ENCODE measurements around the gene TPX2.

TPX2 gene

DNA sequence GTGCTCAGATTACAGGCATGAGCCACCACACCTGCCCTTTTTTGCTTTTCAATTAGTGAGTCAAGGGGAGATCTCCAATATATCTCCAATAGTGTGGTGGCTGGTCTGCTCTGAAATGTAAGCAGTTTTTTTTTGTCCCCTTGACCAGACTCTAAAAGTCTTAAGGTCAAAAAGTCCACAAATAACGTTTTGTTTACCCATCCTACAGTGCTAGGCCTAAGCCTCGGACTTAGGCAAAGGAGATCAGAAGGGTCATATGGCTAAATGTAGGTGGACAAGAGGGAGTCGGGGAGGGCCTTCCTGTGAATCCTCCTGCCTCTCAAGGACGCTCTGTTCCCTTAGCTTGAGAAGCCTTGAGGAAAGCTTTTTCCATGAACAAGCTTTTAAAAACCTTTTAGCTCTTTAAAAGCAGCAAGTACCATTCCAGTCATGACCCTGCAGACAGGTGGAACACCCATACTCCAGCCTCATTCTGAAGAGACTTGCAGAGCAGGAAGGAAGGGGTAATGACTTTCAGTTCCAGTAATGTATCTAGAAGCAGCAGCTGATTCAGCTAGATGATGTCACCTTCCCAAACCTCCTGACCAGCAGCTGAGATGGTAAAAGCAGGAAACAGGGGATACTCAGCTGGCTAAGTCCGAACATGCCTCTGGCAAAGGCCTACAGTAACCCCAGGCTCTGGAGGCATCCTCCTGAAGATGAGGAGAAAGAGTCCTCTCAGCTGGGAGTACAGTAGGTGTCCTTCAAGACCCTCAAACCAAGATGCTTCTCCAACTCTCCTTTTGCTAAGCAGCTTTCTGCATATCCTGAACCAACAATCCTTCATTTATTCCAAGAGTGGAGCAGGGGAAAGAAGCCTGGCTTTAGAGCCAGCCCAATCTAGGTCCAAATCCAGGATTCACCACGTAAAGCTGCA is 40.0 kb upstream of the TPX2 start (continued):
- TF ChIP-seq, protein P1, sequence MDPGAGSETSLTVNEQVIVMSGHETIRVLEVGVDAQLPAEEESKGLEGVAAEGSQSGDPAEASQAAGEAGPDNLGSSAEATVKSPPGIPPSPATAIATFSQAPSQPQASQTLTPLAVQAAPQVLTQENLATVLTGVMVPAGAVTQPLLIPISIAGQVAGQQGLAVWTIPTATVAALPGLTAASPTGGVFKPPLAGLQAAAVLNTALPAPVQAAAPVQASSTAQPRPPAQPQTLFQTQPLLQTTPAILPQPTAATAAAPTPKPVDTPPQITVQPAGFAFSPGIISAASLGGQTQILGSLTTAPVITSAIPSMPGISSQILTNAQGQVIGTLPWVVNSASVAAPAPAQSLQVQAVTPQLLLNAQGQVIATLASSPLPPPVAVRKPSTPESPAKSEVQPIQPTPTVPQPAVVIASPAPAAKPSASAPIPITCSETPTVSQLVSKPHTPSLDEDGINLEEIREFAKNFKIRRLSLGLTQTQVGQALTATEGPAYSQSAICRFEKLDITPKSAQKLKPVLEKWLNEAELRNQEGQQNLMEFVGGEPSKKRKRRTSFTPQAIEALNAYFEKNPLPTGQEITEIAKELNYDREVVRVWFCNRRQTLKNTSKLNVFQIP (CRISPR knock-in tag; IDR thresholded peaks at IDR 0.05; ENCODE audit: borderline replicate concordance, low read depth): no peak
- TF ChIP-seq PPARA (CRISPR knock-in tag; IDR thresholded peaks at IDR 0.05; ENCODE audit: borderline replicate concordance): no peak
- no peak for TF ChIP-seq RARB (CRISPR knock-in tag; IDR thresholded peaks at IDR 0.05)
- TF ChIP-seq GLIS3 (CRISPR knock-in tag; IDR thresholded peaks at IDR 0.05): no peak
- TF ChIP-seq OSR1 (CRISPR knock-in tag; IDR thresholded peaks at IDR 0.05): no peak
- 0 out of 2 replicates have a peak, but pooled peaks have one; percentile 42 for TF ChIP-seq CSDC2 (CRISPR knock-in tag; IDR thresholded peaks at IDR 0.05)
- TF ChIP-seq ARNTL (CRISPR knock-in tag; IDR thresholded peaks at IDR 0.05; ENCODE audit: borderline replicate concordance, low read depth): no peak
- no peak for TF ChIP-seq ZFP30 (CRISPR knock-in tag; IDR thresholded peaks at IDR 0.05)

DNA sequence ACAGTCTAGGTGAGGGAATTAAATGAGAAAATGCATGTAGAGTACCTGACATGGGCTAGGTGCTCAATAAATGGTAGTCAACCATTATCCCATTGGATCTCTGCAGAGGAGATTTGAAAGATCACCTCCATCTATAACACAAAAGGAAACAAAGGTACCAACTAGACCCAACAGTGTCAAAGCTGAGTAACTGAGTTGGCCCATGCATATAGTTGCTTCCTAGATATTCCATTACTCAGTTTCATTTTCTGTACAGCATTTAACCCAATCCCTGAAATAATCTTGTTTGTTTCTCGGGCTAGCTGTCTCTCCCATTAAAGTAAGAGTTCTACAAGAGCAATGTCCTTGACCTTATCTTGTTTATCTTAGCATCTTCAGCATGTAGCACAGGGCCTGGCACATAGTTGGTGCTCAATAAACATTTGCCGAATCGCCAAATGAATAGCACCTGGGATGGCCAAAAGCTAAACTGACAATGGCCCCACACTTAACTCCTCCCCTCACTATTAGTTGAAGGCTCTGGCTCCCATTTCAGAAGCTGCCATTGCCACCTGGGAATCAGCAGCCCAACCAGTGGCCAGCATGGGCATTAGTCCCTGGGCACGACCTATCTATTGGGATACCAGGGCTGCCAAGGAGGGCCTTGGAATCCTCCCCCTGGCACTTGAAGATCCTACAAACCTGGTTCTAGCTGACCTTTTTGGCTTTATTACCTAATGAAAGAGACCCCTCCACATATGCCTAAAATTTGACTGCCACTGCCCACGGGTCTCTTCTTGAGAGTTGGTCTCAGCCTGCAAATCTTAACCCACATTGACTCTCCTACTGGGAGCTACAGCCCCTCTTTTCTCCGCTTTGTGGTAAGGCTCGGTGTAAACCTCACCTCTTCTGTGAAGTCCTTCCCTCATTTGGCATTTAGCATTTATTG is 39.0 kb upstream of the TPX2 start:
- TF ChIP-seq ZNF70 (CRISPR knock-in tag; IDR thresholded peaks at IDR 0.05): no peak
- ATAC-seq: no peak

DNA sequence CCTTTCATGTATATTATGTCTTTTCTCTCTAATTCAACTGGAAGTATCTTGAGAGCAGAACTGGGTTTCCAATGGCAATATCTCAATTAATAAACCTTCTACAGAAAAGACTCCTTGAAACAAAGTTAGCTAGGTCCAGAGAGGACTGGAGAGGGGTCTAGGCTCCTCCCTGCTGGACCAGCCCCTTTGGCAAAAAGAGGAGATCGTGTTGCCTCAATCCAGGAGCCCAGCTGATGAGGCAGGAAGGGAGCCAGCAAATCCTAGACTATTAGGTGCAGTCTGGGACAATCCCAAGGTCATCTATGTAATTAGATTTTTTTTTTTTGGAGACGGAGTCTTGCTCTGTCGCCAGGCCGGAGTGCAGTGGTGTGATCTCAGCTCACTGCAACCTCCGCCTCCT is 38.3 kb upstream of the TPX2 start:
- no peak for TF ChIP-seq ZFP3 (CRISPR knock-in tag; IDR thresholded peaks at IDR 0.05)
- ATAC-seq: no peak

DNA sequence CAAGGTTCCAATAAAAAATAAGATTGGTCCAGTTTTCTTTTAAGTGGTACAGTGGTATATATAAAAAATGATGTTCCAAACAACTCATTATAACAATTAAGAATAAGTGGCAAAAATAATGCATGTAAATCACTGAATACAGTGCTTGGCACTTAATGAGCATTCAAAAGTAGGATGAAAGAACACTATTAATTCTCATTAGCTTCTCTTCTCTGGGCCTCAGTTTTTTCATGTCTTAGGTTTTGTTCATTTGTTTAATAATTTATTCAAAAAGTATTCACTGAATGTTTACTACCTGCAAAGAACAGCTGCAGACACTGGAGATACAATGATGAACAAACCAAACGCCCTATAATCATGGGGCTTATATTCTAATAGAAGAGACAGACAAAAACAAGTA is 37.5 kb upstream of the TPX2 start:
- ATAC-seq: no peak
- TF ChIP-seq BACH2 (CRISPR knock-in tag; IDR thresholded peaks at IDR 0.05; ENCODE audit: borderline replicate concordance) (no peak), ZNF70 (CRISPR knock-in tag; IDR thresholded peaks at IDR 0.05) (no peak), OSR1 (CRISPR knock-in tag; IDR thresholded peaks at IDR 0.05) (no peak), ZFP3 (CRISPR knock-in tag; IDR thresholded peaks at IDR 0.05) (no peak), ZNF565 (CRISPR knock-in tag; conservative IDR thresholded peaks at IDR 0.05; ENCODE audit: low read depth) (no peak), ARNTL (CRISPR knock-in tag; IDR thresholded peaks at IDR 0.05; ENCODE audit: borderline replicate concordance, low read depth) (no peak), TCF4 (CRISPR knock-in tag; IDR thresholded peaks at IDR 0.05; ENCODE audit: borderline replicate concordance) (no peak), CSDC2 (CRISPR knock-in tag; IDR thresholded peaks at IDR 0.05) (no peak), ESRRG (CRISPR knock-in tag; IDR thresholded peaks at IDR 0.05) (no peak), ZFP30 (CRISPR knock-in tag; IDR thresholded peaks at IDR 0.05) (no peak), ISL1 (CRISPR knock-in tag; IDR thresholded peaks at IDR 0.05) (no peak), SNAI2 (CRISPR knock-in tag; IDR thresholded peaks at IDR 0.05) (no peak), PPARA (CRISPR knock-in tag; IDR thresholded peaks at IDR 0.05; ENCODE audit: borderline replicate concordance) (no peak)
- TF ChIP-seq, protein P2, sequence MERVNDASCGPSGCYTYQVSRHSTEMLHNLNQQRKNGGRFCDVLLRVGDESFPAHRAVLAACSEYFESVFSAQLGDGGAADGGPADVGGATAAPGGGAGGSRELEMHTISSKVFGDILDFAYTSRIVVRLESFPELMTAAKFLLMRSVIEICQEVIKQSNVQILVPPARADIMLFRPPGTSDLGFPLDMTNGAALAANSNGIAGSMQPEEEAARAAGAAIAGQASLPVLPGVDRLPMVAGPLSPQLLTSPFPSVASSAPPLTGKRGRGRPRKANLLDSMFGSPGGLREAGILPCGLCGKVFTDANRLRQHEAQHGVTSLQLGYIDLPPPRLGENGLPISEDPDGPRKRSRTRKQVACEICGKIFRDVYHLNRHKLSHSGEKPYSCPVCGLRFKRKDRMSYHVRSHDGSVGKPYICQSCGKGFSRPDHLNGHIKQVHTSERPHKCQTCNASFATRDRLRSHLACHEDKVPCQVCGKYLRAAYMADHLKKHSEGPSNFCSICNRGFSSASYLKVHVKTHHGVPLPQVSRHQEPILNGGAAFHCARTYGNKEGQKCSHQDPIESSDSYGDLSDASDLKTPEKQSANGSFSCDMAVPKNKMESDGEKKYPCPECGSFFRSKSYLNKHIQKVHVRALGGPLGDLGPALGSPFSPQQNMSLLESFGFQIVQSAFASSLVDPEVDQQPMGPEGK (CRISPR knock-in tag; IDR thresholded peaks at IDR 0.05; ENCODE audit: borderline replicate concordance): no peak
- TF ChIP-seq, protein P3, sequence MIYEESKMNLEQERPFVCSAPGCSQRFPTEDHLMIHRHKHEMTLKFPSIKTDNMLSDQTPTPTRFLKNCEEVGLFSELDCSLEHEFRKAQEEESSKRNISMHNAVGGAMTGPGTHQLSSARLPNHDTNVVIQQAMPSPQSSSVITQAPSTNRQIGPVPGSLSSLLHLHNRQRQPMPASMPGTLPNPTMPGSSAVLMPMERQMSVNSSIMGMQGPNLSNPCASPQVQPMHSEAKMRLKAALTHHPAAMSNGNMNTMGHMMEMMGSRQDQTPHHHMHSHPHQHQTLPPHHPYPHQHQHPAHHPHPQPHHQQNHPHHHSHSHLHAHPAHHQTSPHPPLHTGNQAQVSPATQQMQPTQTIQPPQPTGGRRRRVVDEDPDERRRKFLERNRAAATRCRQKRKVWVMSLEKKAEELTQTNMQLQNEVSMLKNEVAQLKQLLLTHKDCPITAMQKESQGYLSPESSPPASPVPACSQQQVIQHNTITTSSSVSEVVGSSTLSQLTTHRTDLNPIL (CRISPR knock-in tag; IDR thresholded peaks at IDR 0.05; ENCODE audit: low read depth): no peak
- TF ChIP-seq, protein P4, sequence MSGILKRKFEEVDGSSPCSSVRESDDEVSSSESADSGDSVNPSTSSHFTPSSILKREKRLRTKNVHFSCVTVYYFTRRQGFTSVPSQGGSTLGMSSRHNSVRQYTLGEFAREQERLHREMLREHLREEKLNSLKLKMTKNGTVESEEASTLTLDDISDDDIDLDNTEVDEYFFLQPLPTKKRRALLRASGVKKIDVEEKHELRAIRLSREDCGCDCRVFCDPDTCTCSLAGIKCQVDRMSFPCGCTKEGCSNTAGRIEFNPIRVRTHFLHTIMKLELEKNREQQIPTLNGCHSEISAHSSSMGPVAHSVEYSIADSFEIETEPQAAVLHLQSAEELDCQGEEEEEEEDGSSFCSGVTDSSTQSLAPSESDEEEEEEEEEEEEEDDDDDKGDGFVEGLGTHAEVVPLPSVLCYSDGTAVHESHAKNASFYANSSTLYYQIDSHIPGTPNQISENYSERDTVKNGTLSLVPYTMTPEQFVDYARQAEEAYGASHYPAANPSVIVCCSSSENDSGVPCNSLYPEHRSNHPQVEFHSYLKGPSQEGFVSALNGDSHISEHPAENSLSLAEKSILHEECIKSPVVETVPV (CRISPR knock-in tag; IDR thresholded peaks at IDR 0.05): no peak
